ENCODE results near the gene ERRFI1. TPM values are rescaled to one million over a fixed set of nuclear protein-coding genes. Genes with fewer than 3 reads are reported as not detected.

Gene ERRFI1
- total and polyA plus RNA-seq, 10 of the 15 experiments (the other 5 are each of a cell fraction or from before 2014, with no cell fraction given) = 0.90 to 6.5 (median 3.1) TPM

DNA sequence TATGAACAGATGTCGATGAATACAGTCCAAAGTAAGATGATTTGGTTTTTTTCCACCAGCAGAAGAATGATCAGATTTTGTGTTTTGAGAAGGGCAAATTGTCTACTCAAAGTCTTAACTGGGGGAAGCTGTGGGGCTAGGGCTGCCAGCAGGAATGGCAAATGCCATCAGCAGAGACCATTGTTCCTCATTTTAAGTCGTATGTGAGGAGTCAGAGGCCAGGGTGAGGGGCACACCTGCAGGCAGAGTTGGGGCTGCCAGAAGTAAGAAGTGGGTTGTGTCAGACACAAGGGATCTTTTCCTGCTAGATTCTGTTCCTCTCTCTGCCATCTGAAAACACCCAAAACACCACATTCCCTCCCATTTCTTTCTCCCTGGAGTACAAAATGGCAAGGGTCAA is 55.9 kb downstream of the ERRFI1 start:
- no peak overlapping the region for H3K27ac ChIP-seq (ENCODE audit: control insufficient read depth, insufficient read depth)
- H3K4me1 ChIP-seq (ENCODE audit: control insufficient read depth, insufficient read depth, low read length) = peaks cover 4% of the 10 kb centered on the region
- TF ChIP-seq PML (IDR thresholded peaks at IDR 0.05; ENCODE audit: low read length) (no peak), TARDBP (IDR thresholded peaks at IDR 0.05; ENCODE audit: borderline replicate concordance) (no peak), TCF3 (IDR thresholded peaks at IDR 0.05; ENCODE audit: borderline replicate concordance, insufficient read depth, low read depth, low read length) (no peak), ATF7 (IDR thresholded peaks at IDR 0.05; ENCODE audit: low read depth) (no peak), SRF (IDR thresholded peaks at IDR 0.05; ENCODE audit: low read depth in 2 of 2, low read length in 2 of 2) (no peak), HCFC1 (IDR thresholded peaks at IDR 0.05; ENCODE audit: low read length) (no peak), ZBED1 (IDR thresholded peaks at IDR 0.05; ENCODE audit: borderline replicate concordance) (no peak), TAF1 (IDR thresholded peaks at IDR 0.05; ENCODE audit: borderline replicate concordance, low read depth, low read length) (no peak), KLF5 (IDR thresholded peaks at IDR 0.05; ENCODE audit: partially characterized antibody) (no peak), FOS (IDR thresholded peaks at IDR 0.05; ENCODE audit: borderline replicate concordance, extremely low read depth, insufficient read length) (no peak), ESRRA (IDR thresholded peaks at IDR 0.05; ENCODE audit: low read length) (no peak), PRDM15 (CRISPR knock-in tag; IDR thresholded peaks at IDR 0.05) (no peak), MTA2 (IDR thresholded peaks at IDR 0.05; ENCODE audit: low read depth) (no peak)
- no TSS peak for BruUV-seq (replicated peaks)
- H3K79me2 ChIP-seq (ENCODE audit: control insufficient read depth, insufficient read depth, low read length) = peaks cover 19% of the 10 kb centered on the region
- no peak for FAIRE-seq
- 48% methylated on average over 2 of the region's 2 CpGs for WGBS (ENCODE audit: insufficient coverage, insufficient replicate concordance, low lambda C conversion rate, missing lambda C conversion rate)
- no peak overlapping the region for H3K9ac ChIP-seq (ENCODE audit: control insufficient read depth, insufficient read depth, low read length)
- CTCF ChIA-PET = interaction anchor here (1.2 to 1.5 kb wide), 2 partner anchors 11 to 45 kb away, joined by 4 to 5 read pairs; no protein-coding TSS in a partner anchor
- no peak overlapping the region for H2AFZ ChIP-seq (ENCODE audit: control insufficient read depth, low read depth, low read length)
- no peaks in the 10 kb centered on the region for H3K27me3 ChIP-seq (replicated peaks in 1 of 2; ENCODE audit: control insufficient read depth in 2 of 2, insufficient read depth in 2 of 2, low read length in 1 of 2)
- no peak for ATAC-seq
- POLR2A ChIA-PET = no interaction called here
- RAD21 ChIA-PET (ENCODE audit: unreplicated experiment) = no interaction called here
- in situ Hi-C loops (cut with MboI) = no loop called here
- peaks cover 17 to 34% of the 10 kb centered on the region in 2 experiments for H3K36me3 ChIP-seq (ENCODE audit: control insufficient read depth in 2 of 2, insufficient read depth in 2 of 2, low read length in 1 of 2)
- DNase-seq (ENCODE audit: low read depth, low spot score) = no peak
- SMC1A ChIA-PET (ENCODE audit: uncharacterized antibody, unreplicated experiment) = interaction anchor here (0.6 kb wide), 1 partner anchor 1313 kb away, joined by 3 read pairs; no protein-coding TSS in a partner anchor
- H3K4me2 ChIP-seq (ENCODE audit: control insufficient read depth, insufficient read depth) = no peak overlapping the region
- no peaks in the 10 kb centered on the region; the same call in 1 of the 2 replicates for H4K20me1 ChIP-seq (ENCODE audit: control insufficient read depth, insufficient read depth)
- intact Hi-C loops (cut with micrococcal nuclease; ENCODE audit: unreplicated experiment) = no loop called here
- no peak overlapping the region for H3K4me3 ChIP-seq
- H3K9me3 ChIP-seq (replicated peaks; ENCODE audit: control insufficient read depth, insufficient read depth, low read length) = no peaks in the 10 kb centered on the region

All from GM12878 (cell line).